ENCODE measurements around the gene BATF.

Gene BATF

GRCh38 chr14:75501080-75501479 lies 21.2 kb upstream of the BATF start:
- DNase-seq (ENCODE audit: low spot score) = no peak

- DNase-seq (ENCODE audit: low spot score) = no peak
Measured at GRCh38 chr14:75504411-75504810, 17.9 kb upstream of the BATF start.

GRCh38 chr14:75506930-75507329 lies 15.3 kb upstream of the BATF start:
- DNase-seq (ENCODE audit: low spot score) = no peak

GRCh38 chr14:75510547-75510946 lies 11.7 kb upstream of the BATF start:
- no peak for DNase-seq (ENCODE audit: low spot score)

GRCh38 chr14:75511201-75511600 lies 11.1 kb upstream of the BATF start:
- no peak for DNase-seq (ENCODE audit: low spot score)

- DNase-seq (ENCODE audit: low spot score) = peak; percentile 33
Measured at GRCh38 chr14:75513911-75514672, 8.2 kb upstream of the BATF start.

GRCh38 chr14:75514673-75515628 lies 7.3 kb upstream of the BATF start:
- DNase-seq (ENCODE audit: low spot score) = peak; percentile 55

GRCh38 chr14:75515629-75515996 lies 6.7 kb upstream of the BATF start:
- DNase-seq (ENCODE audit: low spot score) = no peak

GRCh38 chr14:75518625-75519024 lies 3.6 kb upstream of the BATF start:
- DNase-seq (ENCODE audit: low spot score) = peak; percentile 45

- DNase-seq (ENCODE audit: low spot score) = no peak
Measured at GRCh38 chr14:75519394-75519793, 2.9 kb upstream of the BATF start.

- DNase-seq (ENCODE audit: low spot score) = no peak
Measured at GRCh38 chr14:75519826-75520728, 2.2 kb upstream of the BATF start.

- DNase-seq (ENCODE audit: low spot score) = no peak
Measured at GRCh38 chr14:75520852-75521251, 1.4 kb upstream of the BATF start.

GRCh38 chr14:75521415-75522199 lies 662 bp upstream of the BATF start:
- no peak for DNase-seq (ENCODE audit: low spot score)

GRCh38 chr14:75522983-75523318 lies 682 bp downstream of the BATF start:
- DNase-seq (ENCODE audit: low spot score) = no peak

- DNase-seq (ENCODE audit: low spot score) = no peak
Measured at GRCh38 chr14:75523771-75524171, 1.5 kb downstream of the BATF start.

- no peak for DNase-seq (ENCODE audit: low spot score)
Measured at GRCh38 chr14:75525969-75526368, 3.7 kb downstream of the BATF start.

GRCh38 chr14:75527449-75528163 lies 5.3 kb downstream of the BATF start:
- DNase-seq (ENCODE audit: low spot score) = no peak

- DNase-seq (ENCODE audit: low spot score) = no peak
Measured at GRCh38 chr14:75531256-75531655, 9.0 kb downstream of the BATF start.

- DNase-seq (ENCODE audit: low spot score) = no peak
Measured at GRCh38 chr14:75531660-75532317, 9.5 kb downstream of the BATF start.
